NCI-H1930 (cell line): Measurements from ENCODE around the gene KRTAP19-7.

ENCODE experiments used
- DNase-seq, 2 experiments: peaks; one replicate each; lab custom pipeline; 2025; lab: John Stamatoyannopoulos, UW

KRTAP19-7 gene, protein sequence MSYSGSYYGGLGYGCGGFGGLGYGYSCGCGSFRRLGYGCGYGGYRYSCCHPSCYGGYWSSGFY

DNA sequence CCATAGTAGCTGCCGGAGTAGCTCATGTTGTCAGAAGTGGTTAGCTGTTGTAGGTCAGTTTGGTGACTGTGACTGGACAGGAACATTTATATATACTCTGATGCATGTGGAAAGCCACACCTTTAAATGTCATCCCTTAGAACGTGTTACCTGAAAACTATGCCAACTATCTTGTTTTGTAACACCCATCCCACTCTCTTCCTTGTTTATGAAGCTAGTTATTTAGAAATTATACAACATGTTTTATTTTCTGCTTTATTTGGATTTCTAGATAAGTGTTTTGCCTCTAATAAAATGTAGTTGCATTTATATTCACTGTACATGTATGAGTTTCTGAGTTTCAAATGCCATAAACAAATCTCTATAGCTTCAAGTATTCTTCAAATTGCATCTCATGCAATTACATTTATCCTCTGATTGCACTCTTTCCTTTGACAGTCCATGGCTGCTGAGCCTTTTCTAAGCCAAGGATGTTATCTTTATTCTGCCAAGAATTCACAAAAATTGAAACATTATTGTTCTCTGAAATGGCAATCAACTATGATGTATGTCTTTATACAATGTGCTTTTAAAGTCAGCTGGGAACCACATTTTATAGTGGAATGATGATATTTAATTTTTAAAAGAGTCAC, at the start of gene KRTAP19-7:
TSS of gene KRTAP19-7 (minus strand) at position 51 of the 632 bp plus-strand sequence. CDS start at position 26, 25 bp downstream.
- no peak for DNase-seq

DNA sequence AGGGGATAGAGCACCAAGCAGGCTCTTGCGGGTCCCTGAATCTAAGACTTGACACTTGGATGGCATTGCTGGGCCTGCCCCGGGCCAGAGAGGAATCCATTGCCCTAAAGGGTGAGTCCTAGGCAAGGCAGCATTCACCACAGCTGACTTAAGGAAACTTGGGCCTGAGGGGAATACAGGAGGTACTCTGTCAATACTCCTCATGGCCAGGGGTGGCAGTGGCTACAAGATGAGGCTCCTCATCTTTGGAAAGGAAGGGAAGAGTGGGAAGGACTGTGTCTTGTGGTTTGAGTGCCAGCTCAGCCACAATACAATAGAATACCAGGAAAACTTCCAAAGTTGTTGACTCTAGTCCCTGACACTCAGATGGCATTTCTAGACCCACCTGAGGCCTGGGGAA, 44.9 kb upstream of the KRTAP19-7 start:
- DNase-seq, result no peak

DNA sequence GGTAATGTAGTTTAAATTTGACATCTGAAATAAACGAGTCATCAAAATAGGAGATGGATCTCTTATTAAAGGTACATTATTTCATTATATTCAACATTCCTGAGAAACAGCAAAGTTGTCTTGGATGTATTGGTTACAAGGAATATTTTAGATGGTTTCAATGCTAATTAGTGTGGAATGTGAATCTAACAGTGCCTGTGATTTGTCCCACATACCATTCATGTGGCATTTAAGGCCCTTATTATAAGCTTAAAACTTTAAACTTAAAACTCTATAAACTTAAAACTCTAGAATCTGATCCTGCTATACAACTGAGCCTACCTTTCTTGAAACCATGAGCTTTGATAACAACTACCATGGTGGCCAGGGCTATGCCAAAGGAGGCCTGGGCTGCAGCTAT, 39.7 kb upstream of the KRTAP19-7 start, which contains the start of gene KRTAP22-1:
TSS of gene KRTAP22-1 (plus strand) at position 301 of the 400 bp plus-strand sequence.
- no peak for DNase-seq

DNA sequence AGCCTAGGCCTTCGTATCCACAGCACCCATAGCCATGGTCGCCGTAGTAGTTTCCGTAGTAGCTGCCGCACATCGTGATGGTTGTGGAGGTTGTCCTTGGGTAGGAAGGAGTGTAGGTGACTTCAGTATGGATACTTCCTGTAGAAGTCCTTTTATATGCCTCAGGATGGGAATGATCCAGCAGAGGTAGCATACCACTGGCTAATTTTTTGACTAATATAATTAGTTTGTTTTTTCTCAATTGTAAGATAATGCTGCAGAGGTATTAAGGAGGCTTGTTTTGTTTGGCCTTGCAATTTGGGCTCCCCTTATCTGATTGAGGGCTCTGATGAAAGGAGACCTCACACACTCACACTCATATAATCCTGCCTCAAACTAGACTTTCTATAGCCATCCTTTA, 37.7 kb upstream of the KRTAP19-7 start, which contains the start of gene KRTAP6-2:
TSS of gene KRTAP6-2 (minus strand) at position 101 of the 400 bp plus-strand sequence. CDS start at position 73, 28 bp downstream.
- no peak for DNase-seq

DNA sequence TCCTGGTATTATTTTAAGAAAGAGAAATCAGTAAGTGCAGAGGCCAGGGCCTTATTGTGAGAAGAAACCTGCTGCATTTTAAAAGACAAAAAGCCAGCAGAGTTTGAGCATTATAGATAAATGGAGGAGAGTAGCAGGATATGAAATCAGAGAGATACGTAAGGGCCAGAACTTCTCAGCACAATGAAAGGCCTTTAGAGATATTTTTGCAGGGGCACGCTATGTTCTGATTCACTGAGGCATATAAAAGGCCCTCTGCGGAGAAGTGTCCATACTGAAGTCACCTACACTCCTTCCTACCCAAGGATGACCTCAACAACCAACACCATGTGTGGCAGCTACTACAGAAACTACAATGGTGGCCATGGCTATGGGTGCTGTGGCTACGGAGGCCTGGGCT, 31.0 kb upstream of the KRTAP19-7 start, which contains the start of gene KRTAP6-3:
TSS of gene KRTAP6-3 (plus strand) at position 301 of the 400 bp plus-strand sequence. CDS start at position 307, 6 bp downstream.
- no peak for DNase-seq

DNA sequence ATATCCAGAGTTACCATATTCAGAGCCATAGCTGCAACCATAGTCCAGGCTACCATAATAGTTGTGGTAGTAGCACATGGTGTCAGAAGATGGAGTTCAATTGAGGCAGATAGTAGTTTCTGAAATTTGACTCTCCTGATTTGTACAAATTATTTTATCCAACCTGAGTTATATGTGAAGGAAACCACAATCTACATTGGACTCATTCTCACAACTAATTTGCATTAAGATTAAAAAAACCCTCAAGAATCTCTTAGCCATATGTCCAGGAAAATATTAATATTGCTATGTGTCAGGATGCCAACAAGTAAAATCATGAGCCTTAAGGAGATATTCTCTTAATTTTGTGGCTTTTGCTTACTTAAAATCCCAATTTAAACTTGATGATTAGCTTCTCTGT, 29.2 kb upstream of the KRTAP19-7 start, which contains the start of gene KRTAP22-2:
TSS of gene KRTAP22-2 (minus strand) at position 101 of the 400 bp plus-strand sequence.
- no peak for DNase-seq

DNA sequence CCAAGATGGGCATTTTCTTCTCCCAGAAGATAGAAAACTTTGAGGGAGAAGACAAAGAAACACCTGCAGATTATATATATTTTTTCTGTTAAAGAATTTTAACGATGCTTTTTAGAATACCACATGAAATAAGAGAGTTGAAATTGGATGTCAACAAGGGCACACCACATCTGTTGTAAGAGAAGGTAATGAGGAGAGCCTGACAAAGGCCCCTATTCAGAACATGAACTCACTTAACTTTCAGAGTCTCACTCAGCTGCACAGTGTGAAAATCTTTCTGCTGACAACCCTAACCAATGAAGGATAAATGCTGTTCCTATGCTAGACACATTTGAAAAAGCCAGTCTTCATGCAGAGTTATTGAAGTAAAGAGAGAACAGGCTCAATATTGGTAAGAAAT, 21.8 kb upstream of the KRTAP19-7 start:
- DNase-seq, result no peak

DNA sequence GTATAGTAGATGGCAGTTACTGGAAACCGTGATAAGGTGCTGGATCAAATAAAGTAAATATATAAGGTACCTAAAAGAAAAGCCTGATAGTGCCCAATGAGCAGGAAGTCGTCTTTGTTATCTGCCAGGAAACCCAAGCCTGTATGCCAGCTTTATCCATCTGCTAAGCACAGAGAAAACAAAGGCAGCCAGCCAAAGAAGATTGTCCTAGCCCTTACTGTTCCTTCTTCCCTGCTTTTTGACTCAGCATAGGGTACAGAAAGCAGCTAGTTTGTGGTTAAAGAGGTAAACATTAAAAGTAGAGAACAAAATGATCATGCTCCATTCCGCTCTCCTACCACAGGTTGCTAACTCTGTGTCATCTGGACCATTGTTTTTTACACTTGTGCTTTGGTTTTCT, 19.0 kb upstream of the KRTAP19-7 start:
- DNase-seq, result no peak

DNA sequence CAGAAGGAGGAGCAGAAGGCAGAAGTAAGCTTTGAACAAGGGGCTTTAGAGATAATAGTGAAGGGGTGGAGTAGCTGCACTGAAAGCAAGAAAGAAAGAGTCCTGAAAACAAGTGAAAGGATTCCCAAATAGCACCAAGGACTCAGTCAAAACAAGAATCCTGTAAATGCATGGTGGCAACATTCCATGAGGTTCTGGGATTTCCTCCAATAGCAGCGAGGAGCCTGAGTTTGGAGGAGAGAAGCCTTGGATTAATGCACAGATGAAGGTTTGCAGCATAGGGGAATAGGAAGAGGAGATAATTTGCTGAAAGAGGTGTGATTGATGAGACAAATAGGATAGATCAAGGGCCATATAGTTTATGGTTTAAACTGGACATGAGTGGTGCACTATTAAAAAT, 18.2 kb upstream of the KRTAP19-7 start:
- DNase-seq, result no peak

DNA sequence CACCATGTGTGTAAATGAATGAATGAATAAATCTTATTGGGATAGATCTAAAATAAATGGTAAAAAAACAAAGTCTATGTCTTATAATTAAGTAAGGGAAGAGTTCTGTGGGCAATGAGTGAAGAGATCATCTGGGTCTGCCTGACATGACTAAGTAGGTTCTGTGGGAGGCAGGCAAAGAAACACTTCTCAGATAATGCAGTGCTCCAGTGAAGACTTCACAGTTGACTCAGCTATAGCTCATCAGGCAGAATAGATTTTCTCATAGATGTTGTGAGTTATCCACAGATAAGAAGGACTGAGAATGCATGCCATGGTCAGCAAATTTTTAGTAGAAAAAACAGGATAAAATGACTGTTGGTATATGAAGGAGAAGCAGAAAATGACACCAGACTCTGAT, 16.7 kb upstream of the KRTAP19-7 start:
- DNase-seq, result no peak

DNA sequence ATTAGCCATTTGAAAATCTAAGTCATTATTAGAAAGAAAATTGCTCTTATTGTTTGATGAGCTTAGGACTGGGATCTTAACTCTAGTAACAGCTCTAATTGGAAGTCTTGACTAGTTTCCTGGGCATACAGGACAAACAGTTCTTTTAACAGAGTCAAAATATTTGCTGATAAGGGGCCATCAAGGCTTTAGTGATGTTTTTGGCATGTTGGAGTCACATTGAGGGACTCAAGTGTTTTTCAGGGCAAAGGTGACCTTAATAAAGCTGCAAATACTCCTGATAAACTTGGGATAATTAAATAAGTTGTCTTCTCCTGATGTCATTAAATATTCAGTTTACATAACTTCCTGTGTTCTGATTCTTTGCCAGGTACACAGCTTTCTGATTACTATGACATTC, 6.5 kb upstream of the KRTAP19-7 start:
- DNase-seq, result no peak

DNA sequence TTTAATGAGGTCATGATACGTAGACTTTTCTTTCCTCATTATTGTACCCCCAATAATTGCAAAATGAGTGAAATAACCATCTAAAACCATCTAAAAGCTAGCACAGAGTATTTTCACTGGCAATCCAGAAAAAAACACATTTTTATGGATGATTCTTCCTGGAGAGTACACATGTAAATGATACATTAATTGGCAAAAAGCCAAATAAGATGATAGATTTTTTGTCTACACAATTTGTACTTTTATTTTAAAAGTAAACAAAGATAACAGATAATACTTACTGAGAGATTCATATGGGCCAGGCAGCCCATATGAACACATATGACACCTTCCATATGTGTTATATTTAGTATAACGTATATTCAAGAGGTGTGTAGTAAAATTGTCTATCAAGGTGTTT, 2.5 kb upstream of the KRTAP19-7 start:
- no peak for DNase-seq

DNA sequence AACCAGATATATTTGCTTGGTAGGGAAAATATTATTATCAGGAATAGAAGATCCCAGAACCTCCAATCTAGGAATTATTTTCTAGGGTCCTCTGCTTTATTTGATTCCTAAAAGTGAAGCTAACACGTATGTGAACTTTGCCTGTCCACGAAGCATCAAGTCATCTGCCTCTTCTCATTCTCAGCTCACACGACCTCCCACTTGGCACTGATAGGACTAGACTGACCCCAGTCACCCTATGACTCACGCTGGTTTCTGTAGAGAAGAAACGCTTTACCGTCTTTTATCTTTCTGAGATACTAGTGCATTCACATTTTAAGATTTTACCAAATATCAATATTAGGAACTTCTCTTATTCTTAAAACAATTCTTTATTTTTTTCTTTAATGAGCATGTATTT, 2.0 kb upstream of the KRTAP19-7 start:
- DNase-seq, result no peak

DNA sequence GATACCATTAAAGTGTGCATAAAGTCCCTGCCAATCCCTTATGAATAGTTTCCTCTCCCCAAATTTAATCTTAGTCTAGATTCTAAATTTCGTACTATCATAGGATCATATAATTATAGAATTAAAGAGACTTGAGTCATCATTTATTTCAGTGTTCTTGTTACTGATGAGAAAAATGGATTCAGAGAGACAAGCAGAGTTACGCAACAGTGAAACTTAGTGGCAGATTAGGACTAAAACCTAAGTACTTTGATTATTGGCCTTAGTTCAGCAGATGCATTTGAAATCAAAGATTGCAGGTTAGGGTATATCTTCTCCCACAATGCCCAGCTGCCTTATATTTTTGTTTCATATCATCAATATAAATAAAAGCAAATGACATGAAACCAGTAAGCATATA, 843 bp upstream of the KRTAP19-7 start:
- no peak for DNase-seq

DNA sequence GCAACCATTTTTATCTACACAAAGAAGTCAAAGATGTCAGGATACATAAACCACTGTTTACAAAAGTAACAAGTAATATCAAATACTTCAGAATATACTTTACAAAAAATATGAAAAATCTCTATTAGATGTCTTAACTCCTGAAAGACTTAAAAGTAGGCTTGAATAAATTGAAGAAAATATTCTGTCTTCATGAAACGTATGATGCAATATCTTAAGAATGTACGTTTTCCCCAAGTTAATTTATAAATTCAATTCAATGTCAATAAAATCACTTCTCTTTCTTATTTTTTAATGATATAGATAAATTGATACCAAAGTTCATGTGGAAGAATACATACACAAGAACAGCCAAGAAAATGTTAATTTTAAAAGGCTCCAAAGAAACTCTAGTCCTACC, 6.0 kb downstream of the KRTAP19-7 start:
- no peak for DNase-seq

DNA sequence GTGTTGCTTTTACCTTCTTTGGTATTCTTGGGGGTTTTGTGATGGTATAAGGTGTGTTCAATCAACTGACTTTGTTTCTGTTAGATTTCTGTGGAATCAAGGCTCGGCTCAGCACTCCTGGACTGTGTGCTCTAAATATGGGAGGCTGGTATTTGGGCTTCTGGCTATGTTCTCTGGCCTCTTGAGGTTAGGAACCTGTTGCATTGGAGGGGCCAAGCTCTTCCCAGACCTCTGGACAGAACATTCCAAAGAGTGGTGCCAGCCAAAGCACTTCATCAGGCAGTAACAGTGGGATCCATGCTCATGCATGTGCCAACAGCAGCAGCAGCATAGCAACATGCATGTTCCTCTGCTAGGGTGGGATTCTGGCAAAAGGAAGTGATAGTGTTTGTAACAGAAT, 8.3 kb downstream of the KRTAP19-7 start:
- DNase-seq, result no peak

DNA sequence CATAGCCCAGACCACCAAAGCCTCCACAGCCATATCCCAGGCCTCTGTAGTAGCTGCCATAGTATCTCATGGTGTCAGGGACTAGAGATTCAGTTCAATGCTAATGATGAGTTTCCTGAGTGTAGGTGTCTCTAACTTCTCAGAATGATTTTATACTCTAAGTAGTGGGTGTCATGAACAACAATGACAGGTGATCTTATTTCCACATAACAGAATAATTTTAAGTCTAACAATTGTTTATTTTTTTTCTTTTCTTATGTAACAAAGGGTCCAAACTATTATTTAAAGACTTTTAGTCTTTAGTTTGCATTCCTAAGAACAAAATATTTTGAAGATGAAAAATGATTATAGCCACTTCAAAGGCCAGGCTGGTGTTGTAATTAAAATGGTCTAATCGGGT, 19.4 kb downstream of the KRTAP19-7 start, which contains the start of gene KRTAP19-6:
TSS of gene KRTAP19-6 (minus strand) at position 101 of the 400 bp plus-strand sequence. CDS start at position 70, 31 bp downstream.
- DNase-seq, result no peak

DNA sequence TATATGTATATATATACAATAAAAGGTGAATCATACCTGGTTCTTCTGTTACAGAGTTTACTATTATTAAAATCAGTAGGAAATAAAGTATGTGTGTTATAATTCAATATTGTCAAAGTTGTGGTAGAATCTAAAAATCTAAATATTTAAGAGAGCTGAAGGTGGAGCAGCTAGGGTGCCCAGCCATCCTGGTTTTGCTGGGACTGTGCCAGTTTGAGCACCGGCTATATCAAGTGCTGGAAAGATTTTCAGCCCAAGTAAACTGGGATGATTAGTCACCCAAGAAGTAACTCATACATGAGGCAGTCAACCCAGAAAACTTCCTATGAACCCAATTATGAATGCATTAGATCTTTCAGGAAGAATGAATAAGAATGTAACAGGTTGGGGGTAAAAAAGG, 42.2 kb downstream of the KRTAP19-7 start:
- DNase-seq, result no peak

DNA sequence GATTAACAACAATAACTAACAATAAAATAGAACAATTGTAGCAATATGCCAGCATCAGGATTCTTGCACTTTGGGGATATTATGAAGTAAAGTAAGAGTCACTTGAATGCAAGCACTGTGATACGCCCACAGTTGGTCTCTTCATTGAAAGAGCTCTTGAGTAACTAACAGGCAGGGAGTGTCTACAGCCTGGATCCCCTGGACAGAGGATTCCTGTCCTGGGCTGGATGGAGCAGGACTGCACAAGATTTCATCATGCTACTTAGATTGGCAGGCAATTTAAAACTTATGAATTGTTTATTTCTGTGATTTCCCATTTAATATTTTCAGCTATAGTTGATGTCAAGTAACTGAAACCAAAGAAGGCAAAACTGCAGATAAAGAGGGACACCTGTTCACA, 45.4 kb downstream of the KRTAP19-7 start:
- no peak for DNase-seq
